Measurements from ENCODE around the gene RIF1.
A peak's percentile ranks its signal among the peaks of the same experiment; 100 is the strongest.

RIF1 gene, protein sequence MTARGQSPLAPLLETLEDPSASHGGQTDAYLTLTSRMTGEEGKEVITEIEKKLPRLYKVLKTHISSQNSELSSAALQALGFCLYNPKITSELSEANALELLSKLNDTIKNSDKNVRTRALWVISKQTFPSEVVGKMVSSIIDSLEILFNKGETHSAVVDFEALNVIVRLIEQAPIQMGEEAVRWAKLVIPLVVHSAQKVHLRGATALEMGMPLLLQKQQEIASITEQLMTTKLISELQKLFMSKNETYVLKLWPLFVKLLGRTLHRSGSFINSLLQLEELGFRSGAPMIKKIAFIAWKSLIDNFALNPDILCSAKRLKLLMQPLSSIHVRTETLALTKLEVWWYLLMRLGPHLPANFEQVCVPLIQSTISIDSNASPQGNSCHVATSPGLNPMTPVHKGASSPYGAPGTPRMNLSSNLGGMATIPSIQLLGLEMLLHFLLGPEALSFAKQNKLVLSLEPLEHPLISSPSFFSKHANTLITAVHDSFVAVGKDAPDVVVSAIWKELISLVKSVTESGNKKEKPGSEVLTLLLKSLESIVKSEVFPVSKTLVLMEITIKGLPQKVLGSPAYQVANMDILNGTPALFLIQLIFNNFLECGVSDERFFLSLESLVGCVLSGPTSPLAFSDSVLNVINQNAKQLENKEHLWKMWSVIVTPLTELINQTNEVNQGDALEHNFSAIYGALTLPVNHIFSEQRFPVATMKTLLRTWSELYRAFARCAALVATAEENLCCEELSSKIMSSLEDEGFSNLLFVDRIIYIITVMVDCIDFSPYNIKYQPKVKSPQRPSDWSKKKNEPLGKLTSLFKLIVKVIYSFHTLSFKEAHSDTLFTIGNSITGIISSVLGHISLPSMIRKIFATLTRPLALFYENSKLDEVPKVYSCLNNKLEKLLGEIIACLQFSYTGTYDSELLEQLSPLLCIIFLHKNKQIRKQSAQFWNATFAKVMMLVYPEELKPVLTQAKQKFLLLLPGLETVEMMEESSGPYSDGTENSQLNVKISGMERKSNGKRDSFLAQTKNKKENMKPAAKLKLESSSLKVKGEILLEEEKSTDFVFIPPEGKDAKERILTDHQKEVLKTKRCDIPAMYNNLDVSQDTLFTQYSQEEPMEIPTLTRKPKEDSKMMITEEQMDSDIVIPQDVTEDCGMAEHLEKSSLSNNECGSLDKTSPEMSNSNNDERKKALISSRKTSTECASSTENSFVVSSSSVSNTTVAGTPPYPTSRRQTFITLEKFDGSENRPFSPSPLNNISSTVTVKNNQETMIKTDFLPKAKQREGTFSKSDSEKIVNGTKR (N-terminal part only)

DNA sequence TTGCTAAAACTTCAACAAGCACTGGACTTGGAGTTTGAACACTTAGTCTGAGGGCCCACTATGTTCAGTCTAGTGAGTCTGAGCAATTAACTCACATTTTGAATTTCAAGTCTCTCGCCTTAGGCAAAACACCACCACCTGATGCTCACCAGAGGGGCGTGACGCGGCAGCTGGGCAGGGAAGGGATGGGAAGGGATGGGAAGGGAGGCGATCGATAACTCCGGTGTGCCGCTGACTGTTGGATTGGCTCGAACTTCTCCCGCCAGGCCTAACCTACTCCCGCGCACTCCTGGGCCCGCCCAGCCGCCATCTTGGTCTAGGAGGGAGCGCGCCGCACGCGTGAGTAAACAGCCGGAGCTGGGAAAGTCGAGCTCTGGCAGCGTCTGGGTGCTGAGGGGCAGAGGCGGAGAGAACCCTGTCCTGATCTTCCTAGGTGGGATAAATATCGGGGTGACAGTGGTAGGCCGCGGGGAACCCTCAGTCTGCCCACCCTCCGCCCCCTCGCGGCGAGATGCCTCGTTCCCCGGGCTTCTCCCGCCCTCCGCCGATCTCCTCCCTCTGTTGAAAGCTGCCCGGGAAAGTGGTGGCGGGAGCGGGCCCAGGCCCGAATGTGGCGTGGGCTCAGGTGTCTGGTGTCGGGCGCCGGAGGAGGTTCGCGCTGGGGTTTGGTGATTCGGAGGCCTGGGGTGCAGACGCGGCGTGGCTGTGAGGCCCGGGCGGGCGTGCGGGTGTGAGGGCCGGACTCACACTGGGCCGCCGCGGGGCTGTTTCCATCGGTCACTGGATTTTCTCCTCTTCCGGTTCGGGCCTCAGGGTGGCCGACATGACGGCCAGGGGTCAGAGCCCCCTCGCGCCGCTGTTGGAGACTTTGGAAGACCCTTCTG, at the start of gene RIF1:
Gene RIF1 (plus strand): TSS at position 302 of the 884 bp plus-strand sequence. CDS start 522 bp downstream, at position 824.
- DNase-seq (ENCODE audit: low spot score), result peak; percentile 76

DNA sequence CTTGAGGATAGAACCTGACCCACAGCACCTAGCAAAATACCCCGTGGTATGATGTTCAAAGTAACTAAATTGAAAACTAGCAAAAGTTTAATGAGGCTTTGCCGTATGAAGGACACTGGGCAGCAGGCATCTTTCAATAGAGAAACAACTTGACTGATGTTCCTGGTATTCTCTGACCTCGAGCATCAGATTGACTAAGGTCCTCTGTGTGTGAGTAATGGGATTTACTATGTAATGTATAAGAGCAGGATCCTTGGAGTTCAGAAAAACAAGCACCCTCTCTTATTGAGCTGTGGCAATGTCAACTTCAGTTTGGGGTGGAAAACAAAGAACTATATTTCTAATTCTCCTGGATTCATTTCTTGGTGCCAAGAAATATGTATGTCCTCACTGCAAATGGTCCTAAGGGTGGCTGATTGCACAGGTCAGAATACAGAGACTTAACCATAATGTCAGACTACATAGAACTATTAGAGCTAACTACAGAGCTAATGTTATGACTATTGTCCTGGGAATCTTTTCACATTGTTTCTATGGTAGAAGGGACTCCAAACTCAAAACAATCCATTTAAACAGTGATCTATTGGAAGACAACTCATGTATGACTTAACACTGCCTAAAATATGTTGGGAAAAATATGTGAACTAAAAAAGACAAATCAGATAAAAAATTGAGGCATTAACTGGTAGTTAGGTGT, 47.9 kb upstream of the RIF1 start:
- DNase-seq (ENCODE audit: low spot score), result no peak

DNA sequence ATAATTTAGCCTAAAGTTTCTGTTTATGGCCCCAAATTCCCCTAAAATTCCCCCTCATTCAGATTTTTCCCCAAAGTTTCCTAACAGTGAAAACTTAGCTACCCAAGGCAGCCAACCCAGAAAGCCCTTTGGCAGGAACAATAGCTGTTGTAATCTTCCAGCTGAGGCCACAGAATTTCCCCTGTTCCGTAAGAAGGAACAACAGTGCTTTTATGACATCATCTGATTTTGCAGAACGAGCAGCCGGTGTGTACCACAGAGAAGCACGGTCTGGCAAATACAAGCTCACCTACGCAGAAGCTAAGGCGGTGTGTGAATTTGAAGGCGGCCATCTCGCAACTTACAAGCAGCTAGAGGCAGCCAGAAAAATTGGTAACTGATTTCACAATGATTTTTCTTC, 46.0 kb upstream of the RIF1 start:
- peak; percentile 81 for DNase-seq (ENCODE audit: low spot score)

DNA sequence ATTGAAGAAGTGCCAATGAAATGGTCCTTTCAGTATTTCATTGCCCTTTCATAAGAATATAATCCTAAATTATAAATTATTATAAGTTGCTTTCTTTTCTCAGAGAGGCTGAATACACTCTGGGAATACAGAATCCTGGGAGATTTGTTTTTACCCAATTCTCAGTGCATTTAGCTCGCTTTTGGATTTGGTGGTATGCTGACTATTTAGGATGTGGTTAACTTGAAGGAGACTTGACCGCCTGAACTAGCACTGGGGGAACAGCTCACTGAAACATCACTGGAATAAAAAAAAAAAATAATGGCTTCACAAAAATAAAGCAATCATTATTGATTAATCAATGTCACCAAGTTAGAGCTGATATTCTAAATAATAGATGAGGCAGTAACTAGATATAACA, 42.1 kb upstream of the RIF1 start:
- DNase-seq (ENCODE audit: low spot score), result no peak

DNA sequence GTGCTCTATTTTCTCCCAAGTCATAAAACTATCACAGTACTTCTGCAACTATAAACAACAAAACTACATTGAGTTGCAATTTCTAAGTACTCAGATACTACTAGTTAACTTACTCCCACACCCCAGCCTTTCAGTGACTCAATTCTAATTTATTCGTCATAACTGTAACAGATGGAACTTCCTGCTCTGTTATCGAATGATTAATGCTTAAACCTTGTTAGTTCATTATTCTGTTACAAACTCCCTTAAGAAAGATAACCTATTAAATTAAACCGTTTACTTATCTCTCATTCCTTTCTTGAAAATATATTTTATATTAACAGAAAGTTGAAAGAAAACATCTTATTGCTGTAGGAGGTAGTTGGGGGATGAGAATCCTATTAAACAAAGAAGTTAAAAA, 35.3 kb upstream of the RIF1 start:
- no peak for DNase-seq (ENCODE audit: low spot score)

DNA sequence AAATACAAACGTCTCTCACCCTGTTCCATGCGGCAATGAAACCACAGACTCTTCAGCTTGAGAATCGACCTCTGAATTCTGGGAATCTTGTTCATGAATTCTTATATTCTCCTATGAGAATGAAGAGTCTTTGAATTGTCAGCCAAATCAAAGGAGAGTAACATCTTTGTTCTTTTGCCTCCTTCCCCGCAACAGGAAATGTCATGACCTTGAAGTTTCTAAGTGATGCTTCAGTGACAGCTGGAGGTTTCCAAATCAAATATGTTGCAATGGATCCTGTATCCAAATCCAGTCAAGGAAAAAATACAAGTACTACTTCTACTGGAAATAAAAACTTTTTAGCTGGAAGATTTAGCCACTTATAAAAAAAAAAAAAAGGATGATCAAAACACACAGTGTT, 30.5 kb upstream of the RIF1 start:
- no peak for DNase-seq (ENCODE audit: low spot score)

DNA sequence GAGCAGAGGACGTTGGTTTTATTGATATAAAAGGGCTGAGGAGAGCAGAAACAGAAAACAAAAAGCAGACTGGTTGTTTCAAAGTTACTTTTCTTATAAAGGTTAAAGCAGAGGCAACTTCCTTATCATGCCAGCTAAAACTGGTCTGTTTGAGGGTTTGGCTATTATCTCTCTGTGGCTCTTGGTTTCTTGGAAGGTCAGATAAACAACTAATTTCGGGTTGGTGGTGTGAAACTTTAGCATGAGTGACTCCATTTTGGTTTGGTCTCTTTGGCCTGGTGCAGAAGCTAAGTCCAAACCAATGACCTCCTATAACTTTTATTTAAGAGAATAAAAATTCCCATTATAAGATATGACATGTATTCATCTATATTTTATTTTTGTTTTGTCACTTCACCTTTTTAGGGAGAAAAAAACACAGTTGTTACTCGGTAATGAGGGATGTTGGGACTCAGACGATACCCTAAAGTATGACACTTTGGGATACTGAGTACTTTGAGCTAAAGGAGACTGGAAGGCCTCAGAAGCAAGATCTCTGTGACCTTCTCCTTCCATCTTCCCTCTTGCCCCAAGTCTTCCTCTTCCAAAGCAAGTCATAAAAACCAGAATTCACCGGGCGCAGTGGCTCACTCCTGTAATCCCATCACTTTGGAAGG, 29.0 kb upstream of the RIF1 start:
- DNase-seq (ENCODE audit: low spot score), result no peak

DNA sequence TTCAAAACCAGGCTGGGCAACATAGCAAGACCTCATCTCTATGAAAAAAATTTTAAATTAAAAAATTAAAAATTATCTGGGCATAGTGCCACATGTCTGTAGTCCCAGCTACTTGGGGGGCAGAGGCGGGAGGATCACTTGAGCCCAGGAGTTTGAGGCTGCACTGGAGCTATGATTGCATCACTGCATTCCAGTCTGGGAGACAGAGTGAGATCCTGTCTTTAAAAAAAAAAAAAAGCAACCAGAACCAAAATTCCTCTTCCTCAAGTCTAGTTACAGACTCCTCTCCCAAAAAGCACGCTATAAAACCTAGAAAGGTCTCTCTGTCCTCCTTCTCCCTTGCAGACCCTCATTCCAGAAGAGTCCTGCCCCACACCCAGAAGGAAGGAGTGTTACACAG, 28.4 kb upstream of the RIF1 start:
- no peak for DNase-seq (ENCODE audit: low spot score)

DNA sequence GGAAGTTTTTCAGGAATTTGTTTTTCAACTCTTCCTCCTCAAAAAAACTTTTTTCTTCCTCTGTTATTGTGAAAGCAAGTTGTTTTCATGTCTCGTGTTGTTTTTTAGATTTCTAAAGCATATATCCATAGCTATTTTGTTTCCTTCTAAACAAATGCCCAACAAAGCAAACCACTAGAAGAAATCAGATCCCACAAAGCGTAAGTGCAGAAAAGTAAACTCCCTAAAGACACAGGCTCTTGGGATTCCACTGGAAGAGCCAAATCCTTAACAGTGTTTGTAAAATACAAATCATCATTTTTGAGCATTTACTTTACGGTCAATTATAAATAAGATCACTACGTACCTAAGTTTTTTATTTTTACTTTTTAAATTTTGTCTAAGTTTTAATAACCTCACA, 21.7 kb upstream of the RIF1 start:
- DNase-seq (ENCODE audit: low spot score), result no peak

DNA sequence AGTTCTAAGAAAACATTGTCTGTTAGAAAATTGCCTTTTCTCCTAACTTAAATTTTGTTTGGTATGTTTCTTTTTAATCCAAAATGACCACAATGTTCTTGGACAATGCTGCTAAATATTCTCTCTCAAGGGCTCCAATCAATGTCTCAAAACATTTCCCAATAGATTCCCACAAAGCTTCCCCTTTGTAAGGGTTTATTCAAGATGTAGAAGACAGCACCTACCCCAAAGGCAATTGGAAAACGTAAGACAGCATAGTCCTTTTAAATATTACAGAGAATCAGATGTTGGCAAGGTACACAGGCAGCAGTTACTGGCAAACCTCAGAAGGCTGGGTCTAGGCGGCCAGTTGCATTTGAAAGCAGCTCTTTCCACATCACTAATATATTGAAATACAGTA, 18.3 kb upstream of the RIF1 start:
- no peak for DNase-seq (ENCODE audit: low spot score)

DNA sequence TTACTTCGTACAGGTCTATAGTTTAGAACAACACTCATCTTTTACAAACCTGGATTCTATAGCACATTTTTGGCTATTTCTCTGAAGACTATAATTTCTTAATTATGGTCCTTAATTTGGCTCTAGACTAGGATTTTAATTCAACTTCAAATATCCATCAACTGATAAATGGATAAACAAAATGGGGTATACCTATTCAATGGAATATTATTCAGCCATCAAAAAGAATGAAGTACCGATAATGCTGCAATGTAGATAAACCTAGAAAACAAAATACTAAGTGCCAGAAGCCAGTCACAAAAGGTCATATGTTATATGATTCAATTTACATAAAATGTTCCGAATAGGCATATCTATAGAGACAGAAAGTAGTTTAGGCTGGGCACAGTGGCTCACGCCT, 15.2 kb upstream of the RIF1 start:
- no peak for DNase-seq (ENCODE audit: low spot score)

DNA sequence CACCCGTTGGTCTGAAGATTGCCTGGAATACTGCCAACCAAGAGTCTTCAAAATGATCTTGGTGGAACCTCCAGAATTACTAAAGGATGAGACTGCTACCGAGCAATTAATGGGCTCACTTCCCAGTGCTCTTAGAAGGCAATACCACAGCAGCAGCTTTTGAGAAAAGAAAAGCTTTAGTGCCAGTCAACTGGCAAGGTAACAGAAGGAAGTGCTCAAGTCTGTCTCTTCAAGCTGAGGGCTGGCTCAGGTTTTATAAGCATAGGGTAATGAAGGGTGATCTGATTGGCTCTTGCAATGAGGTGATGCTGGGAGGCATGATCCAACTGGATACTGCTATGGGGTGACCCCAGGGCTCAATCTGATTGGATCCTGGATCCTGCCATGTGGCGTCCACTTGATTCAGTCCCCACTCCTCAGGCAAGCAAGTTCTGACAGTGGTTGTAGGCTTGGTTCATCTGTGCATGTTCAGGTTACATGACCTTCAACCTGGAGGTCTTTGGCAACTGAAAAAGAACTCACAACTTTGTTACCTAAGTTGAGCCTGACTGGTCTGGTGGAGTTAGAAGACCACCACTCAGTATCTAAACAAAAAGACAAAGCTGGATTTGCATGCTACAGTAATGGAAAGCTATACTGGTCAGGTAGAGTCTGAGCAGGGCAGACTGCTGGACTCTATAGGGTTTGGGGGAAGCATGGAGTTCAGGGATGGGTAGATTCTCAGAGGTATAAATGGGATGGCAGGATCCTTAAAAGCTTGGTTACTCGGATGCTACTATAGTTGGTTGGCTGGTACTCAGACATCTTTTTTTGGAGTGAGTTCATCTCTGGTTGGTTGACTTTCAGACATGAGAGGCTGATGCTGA, 14.0 kb upstream of the RIF1 start:
- DNase-seq (ENCODE audit: low spot score), result no peak

DNA sequence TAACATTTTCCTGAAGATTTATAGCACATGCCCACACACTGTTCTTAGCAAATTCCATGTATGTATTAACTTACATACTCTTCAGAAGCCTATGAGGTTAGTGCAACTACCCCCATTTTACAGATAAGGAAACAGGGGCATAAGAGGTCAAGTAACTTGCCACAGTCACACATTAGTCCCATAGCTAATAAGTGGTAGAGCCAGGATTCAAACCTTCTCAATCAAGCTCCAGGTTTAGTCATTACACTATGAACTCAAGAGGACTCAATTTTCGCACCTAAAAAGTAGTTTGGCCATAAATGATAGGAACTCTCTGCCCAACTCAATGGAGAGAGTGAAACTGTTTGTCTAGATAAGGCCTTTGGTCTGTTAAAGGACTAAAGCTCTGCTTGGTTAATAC, 9.7 kb upstream of the RIF1 start:
- no peak for DNase-seq (ENCODE audit: low spot score)

DNA sequence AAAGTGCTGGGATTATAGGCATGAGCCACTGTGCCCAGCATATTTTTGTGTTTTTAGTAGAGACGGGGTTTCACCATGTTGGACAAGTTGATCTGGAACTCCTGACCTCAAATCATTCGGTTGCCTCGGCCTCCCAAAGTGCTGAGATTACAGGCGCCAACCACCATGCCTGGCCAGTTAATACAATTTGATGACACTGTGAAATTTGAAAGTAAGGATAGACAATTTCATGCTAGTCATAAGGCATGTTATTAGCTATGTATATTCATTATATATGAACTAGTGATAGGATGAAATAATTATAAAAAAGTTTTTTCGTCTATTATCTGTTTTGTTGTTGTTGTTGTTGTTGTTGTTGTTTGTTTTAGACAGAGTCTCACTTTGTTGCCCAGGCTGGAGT, 8.6 kb upstream of the RIF1 start:
- no peak for DNase-seq (ENCODE audit: low spot score)

DNA sequence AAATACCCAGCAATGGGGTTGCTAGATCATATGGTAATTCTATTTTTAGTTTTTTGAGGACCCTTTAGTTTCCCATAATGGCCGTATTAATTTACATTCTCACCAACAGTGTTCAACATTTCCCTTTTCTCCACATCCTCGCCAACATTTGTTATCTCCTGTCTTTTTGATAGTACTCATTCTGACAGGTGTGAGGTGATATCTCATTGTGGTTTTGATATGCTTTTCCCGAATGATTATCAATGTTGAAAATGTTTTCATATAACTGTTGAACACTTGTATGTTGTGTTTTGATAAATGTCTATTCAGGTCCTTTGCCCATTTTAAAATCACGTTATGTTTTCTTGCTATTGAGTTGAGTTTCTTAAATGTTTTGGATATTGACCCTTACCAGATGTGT, 5.8 kb upstream of the RIF1 start:
- DNase-seq (ENCODE audit: low spot score), result no peak

DNA sequence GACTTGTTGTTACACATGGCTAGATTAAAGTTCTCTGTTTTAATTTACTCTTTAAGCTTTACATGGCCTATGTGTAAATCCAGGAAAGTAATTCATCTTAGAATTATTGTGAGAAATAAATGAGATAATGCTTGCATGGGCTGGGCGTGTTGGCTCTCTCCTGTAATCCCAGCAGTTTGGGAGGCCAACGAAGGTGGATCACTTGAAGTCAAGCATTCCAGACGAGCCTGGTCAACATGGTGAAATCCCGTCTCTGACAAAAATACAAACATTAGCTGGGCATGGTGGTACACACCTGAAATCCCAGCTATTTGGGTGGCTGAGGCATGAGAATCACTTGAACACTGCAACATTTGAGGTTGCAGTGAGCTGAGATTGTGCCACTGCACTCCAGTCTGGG, 4.3 kb upstream of the RIF1 start:
- no peak for DNase-seq (ENCODE audit: low spot score)

DNA sequence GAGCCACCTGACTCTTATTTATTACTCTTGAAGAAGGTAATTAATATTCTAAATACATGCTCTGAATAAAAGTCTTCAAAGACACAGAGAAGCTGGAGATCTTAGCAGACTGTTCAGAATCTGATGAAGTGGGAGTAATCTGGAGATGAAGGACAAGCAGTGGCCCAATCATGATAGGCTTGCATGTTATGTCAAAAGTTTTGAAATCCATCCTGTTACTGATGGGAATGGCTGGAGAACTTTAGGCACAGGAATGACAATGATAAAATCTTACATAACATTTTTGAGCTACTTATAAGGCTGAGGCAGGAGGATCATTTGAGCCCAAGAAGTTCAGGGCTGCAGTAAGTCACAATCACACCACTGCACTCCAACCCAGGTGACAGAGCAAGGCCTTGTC, 2.4 kb upstream of the RIF1 start:
- no peak for DNase-seq (ENCODE audit: low spot score)

DNA sequence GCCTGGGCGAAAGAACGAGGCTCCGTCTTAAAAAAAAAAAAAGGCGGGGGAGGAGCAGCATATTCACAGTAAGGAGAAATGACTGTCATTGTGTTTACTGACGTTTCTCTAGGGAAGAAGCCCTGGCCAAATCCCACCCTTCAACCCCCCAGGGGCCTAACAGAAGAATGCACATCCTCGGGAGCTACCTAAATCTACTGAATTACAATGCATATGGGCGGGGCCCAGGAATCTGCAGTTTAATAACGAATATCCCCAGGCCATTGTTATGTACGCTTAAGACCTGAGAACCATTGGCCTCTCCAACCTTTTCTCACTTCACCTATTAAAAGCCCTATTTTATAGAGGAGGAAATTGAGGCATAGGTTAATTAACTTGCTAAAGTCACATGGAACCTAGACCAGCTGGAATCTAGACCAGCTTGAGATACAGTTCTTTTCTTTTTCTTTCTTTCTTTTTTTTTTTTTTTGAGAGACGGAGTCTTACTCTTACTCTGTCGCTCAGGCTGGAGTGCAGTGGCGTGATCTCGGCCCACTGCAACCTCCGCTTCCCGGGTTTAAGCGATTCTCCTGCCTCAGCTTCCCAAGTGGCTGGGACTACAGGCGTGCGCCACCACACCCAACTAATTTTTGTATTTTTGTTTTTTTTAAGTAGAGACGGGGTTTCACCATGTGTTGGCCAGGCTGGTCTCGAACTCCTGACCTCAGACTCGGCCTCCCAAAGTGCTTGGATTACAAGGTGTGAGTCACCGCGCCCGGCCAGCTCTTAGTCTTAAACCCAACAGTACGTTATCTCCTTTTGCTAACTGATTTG, 708 bp upstream of the RIF1 start:
- DNase-seq (ENCODE audit: low spot score), result no peak

DNA sequence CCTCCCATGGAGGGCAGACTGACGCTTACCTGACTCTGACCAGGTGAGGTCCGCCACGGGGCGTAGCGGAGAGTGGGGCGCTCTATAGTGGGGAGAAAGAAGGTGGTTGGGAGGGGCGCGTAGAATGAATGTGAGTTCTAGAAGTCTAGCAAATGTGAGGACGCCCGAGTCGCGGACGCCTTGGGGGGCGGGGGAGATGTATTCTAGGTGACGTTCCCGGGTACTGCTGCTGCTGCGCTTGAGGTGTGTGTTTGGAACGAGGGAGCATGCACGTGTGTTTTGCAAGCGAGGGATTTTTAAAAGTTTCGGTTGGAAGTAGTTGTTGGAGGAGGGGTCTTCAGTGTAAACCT, 758 bp downstream of the RIF1 start:
- no peak for DNase-seq (ENCODE audit: low spot score)
